LNCaP clone FGC (cell line): Measurements from ENCODE around the gene GAB2.
"Not testable (repeated sequence)": the region's sequence is repeated elsewhere in the genome, so short reads cannot be mapped to it uniquely, and the experiment has no call there.

ENCODE experiments used
- DNase-seq: peaks from one replicate; pipeline ENCODE4 v3.0.0-alpha.2; 2011; ENCODE audit warnings: low read depth
- H3K4me3 ChIP-seq: 2 replicates; pipeline ENCODE4 v1.5.1; 2011; ENCODE audit warnings: mild to moderate bottlenecking, low read depth, low read length, control low read depth
- CTCF ChIP-seq: IDR thresholded peaks from 2 replicates; pipeline ENCODE4 v1.5.1; 2012; ENCODE audit warnings: mild to moderate bottlenecking; ENCODE audit not compliant: control insufficient read depth, insufficient read depth; ENCODE audit errors: extremely low read depth

The GAB2 gene

GRCh38 chr11:78226684-78227680, 190.6 kb downstream of the GAB2 start:
- no peak for TF ChIP-seq CTCF
- DNase-seq, result no peak
- H3K4me3 ChIP-seq, result no peak overlapping the region

- H3K4me3 ChIP-seq, result no peak overlapping the region
- no peak for DNase-seq
- no peak for TF ChIP-seq CTCF
These were observed 192.7 kb downstream of the GAB2 start for GRCh38 chr11:78224906-78225420.

DNA sequence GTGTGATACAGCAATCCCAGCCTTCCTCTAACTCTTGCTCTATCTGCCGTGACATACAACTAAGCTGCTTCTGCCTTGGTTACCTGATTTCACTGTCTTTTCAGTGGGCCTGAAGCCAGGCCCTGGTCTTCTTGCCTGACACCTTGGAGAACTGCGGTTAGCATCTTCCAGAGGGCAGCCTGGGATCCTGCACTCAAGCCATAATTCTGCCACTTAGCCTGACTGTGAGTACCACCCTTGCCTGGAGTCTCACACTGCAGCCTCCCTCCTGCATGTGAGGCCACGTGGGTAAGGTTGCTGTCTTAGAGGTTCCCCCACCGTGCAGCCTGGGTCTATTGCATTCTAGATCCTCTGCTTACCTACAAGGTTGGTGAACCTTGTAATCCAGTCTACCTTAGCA, 193.1 kb downstream of the GAB2 start:
- DNase-seq, result no peak
- no peak for TF ChIP-seq CTCF
- H3K4me3 ChIP-seq, result no peak overlapping the region

- TF ChIP-seq CTCF, result no peak
- no peak overlapping the region for H3K4me3 ChIP-seq
- DNase-seq, result no peak
These were observed 194.2 kb downstream of the GAB2 start for GRCh38 chr11:78223320-78223954.

DNA sequence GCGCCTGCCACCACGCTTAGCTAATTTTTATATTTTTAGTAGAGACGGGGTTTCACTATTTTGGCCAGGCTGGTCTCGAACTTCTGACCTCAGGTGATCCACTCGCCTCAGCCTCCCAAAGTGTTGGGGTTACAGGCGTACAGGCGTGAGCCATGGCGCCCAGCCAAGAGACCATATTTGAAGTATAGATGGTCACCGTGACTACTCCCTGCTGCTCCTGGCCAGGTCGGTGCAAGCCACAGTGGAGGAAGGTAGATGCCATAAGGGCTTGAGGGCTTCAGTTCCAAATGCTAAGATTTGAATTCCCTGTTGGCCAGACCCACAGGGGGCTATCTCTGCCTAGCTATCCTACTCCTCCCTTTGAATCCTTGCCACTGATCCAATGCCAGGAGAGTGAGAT, 194.9 kb downstream of the GAB2 start:
- not testable (repeated sequence) for DNase-seq, H3K4me3 ChIP-seq

DNA sequence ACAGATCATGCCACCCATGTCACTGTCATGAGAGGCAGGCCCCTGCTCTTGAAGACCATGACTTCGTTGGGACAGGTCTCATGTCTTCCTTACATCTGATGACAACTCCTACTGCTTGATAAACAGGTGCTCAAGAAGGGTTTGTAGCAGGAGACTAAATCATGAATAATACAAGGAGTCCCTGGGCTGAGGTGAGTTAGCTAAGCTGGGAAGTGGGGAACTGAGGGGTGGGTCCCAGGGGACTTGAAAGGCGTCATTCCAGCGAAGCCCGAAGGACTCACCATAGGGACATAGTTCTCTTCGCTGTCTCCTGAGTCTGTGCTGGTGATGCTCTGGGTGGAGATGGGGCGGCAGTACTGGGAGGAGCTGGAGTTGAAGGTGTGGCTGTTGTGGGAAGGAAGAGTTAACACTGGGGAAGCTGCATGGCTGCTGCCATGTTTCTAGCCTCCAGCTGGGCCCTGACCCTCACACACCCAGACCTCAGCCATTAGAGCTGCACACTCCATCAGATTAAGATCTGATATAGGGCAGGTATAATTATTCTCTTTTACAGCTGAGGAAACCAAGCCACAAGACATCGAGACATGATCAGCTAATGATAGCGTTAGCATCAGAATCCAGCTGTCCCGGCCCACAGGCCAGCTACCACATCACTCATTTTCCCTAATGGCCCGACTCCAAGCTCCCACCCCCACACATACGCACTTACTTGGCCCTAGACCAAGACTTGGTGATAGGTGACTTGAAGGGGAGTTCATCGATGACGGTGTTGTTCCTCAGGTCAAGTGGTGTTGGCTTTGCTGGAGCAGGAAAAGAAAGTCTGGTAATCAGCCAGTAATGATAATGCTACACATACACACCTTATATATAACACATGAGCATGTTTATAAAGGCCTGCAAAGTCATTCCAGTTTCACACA, 196.0 kb downstream of the GAB2 start:
- H3K4me3 ChIP-seq, result no peak overlapping the region
- no peak for TF ChIP-seq CTCF
- no peak for DNase-seq
